Fibroblast of lung (primary cell): Measurements from ENCODE around the gene APOBEC3B. TPM values are rescaled to one million over a fixed set of nuclear protein-coding genes. Genes with fewer than 3 reads are reported as not detected.

Source experiments
- DNase-seq, 2 donors: peaks; one replicate each; pipeline versions ENCODE4 v3.0.0 to v3.0.0-alpha.2; 2010; ENCODE audit warnings: low read depth in 2 of 2
- H2AFZ ChIP-seq: 2 replicates; pipeline ENCODE4 v1.5.1; 2012; ENCODE audit warnings: low read length, control low read depth, inconsistent platforms
- H3K27ac ChIP-seq: 2 replicates; pipeline ENCODE4 v1.5.1; 2011; ENCODE audit warnings: low read length, control low read depth; ENCODE audit not compliant: insufficient read depth
- H3K27me3 ChIP-seq: 2 replicates; pipeline ENCODE4 v1.5.1; 2011; ENCODE audit warnings: mild to moderate bottlenecking, low read length; ENCODE audit not compliant: control insufficient read depth, insufficient read depth
- H3K36me3 ChIP-seq: 2 replicates; pipeline ENCODE4 v1.5.1; 2011; ENCODE audit warnings: low read length; ENCODE audit not compliant: control insufficient read depth, insufficient read depth
- H3K4me1 ChIP-seq: 2 replicates; pipeline ENCODE4 v1.5.1; 2011; ENCODE audit warnings: low read length; ENCODE audit not compliant: control insufficient read depth, insufficient read depth; ENCODE audit errors: extremely low read depth
- H3K4me2 ChIP-seq: 2 replicates; pipeline ENCODE4 v1.5.1; 2011; ENCODE audit warnings: low read length, control low read depth; ENCODE audit not compliant: insufficient read depth; ENCODE audit errors: extremely low read depth
- H3K4me3 ChIP-seq, 4 experiments: fragments of 200-600 bp in 1 of 4; sonication (generic) in 1 of 4; replicated peaks in 1 of 4; 2 replicates each; pipeline ENCODE4 v1.5.1; 2011 to 2016; ENCODE audit warnings: low read length in 4 of 4, low read depth in 3 of 4, mild to moderate bottlenecking in 3 of 4, control low read depth in 2 of 4, inconsistent platforms in 1 of 4, mixed read lengths in 1 of 4; ENCODE audit not compliant: insufficient read depth in 1 of 4; ENCODE audit errors: control extremely low read depth in 1 of 4
- H3K79me2 ChIP-seq: 2 replicates; pipeline ENCODE4 v1.5.1; 2012; ENCODE audit warnings: mild to moderate bottlenecking, low read length, inconsistent platforms; ENCODE audit not compliant: control insufficient read depth, insufficient read depth
- H3K9ac ChIP-seq: 2 replicates; pipeline ENCODE4 v1.5.1; 2011; ENCODE audit warnings: mild to moderate bottlenecking, low read length, control low read depth; ENCODE audit not compliant: insufficient read depth
- H3K9me3 ChIP-seq: 2 replicates; pipeline ENCODE4 v1.5.1; 2012; ENCODE audit warnings: low read depth, low read length; ENCODE audit not compliant: control insufficient read depth, insufficient read depth
- H4K20me1 ChIP-seq: 2 replicates; pipeline ENCODE4 v1.5.1; 2011; ENCODE audit warnings: low read length; ENCODE audit not compliant: control insufficient read depth, insufficient read depth; ENCODE audit errors: extremely low read depth
- EZH2 ChIP-seq: IDR thresholded peaks from 2 replicates; pipeline ENCODE4 v1.5.1; 2012; ENCODE audit warnings: low read length, control low read depth, mild to moderate bottlenecking; ENCODE audit errors: missing control alignments
- polyA plus RNA-seq, 2 donors: library from polyadenylated mRNA; depleted of rRNA in 1 of 2; stranded (reverse) in 1 of 2; unstranded in 1 of 2; fragments of >200 nt; gene quantifications; 2 replicates each; pipeline ENCODE4 v1.2.1, GENCODE V29; 2011 to 2012; ENCODE audit warnings: missing spikeins in 1 of 2
- total RNA-seq: library from RNA; depleted of rRNA; stranded (reverse); fragments of >200 nt; gene quantifications from 2 replicates; pipeline ENCODE4 v1.2.1, GENCODE V29; 2014
- TF ChIP-seq, protein P1 (sequence below), 2 donors: IDR thresholded peaks in 1 of 2; conservative IDR thresholded peaks in 1 of 2; 1 replicate in 1 of 2; 2 replicates in 1 of 2; pipeline ENCODE4 v1.5.1; 2011 to 2012; ENCODE audit warnings: low read length in 2 of 2, control low read depth in 1 of 2, inconsistent platforms in 1 of 2, low read depth in 1 of 2, mild to moderate bottlenecking in 1 of 2

APOBEC3B gene
- total and polyA plus RNA-seq, 2 donors (not counting 1 experiment from before 2014, with no cell fraction given) = 2.3 to 10.3 TPM

- H3K4me3 ChIP-seq = peak overlapping the region; percentile 29 to 54 (median 51)
- TF ChIP-seq EZH2 = no peak
- TF ChIP-seq, protein P1, sequence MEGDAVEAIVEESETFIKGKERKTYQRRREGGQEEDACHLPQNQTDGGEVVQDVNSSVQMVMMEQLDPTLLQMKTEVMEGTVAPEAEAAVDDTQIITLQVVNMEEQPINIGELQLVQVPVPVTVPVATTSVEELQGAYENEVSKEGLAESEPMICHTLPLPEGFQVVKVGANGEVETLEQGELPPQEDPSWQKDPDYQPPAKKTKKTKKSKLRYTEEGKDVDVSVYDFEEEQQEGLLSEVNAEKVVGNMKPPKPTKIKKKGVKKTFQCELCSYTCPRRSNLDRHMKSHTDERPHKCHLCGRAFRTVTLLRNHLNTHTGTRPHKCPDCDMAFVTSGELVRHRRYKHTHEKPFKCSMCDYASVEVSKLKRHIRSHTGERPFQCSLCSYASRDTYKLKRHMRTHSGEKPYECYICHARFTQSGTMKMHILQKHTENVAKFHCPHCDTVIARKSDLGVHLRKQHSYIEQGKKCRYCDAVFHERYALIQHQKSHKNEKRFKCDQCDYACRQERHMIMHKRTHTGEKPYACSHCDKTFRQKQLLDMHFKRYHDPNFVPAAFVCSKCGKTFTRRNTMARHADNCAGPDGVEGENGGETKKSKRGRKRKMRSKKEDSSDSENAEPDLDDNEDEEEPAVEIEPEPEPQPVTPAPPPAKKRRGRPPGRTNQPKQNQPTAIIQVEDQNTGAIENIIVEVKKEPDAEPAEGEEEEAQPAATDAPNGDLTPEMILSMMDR (conservative IDR thresholded peaks at IDR 0.05 in 1 of 2, IDR thresholded peaks at IDR 0.05 in 1 of 2; ENCODE audit: low read depth in 1 of 2, low read length in 2 of 2) = no peak
- H3K36me3 ChIP-seq = peaks cover 2% of the 10 kb centered on the region
- H3K27ac ChIP-seq = peak overlapping the region; percentile 61
- H3K9ac ChIP-seq = peak overlapping the region; percentile 42
- no peak for DNase-seq
- H3K79me2 ChIP-seq = peaks cover under 1% of the 10 kb centered on the region
- peak overlapping the region; percentile 13 for H2AFZ ChIP-seq
- no peaks in the 10 kb centered on the region for H3K27me3 ChIP-seq
- peaks cover 2% of the 10 kb centered on the region for H3K4me1 ChIP-seq
- peak overlapping the region; percentile 85 for H3K4me2 ChIP-seq
- H3K9me3 ChIP-seq = no peaks in the 10 kb centered on the region
- no peaks in the 10 kb centered on the region for H4K20me1 ChIP-seq
Measured at GRCh38 chr22:39021552-39022250, 39.6 kb downstream of the APOBEC3B start.

DNA sequence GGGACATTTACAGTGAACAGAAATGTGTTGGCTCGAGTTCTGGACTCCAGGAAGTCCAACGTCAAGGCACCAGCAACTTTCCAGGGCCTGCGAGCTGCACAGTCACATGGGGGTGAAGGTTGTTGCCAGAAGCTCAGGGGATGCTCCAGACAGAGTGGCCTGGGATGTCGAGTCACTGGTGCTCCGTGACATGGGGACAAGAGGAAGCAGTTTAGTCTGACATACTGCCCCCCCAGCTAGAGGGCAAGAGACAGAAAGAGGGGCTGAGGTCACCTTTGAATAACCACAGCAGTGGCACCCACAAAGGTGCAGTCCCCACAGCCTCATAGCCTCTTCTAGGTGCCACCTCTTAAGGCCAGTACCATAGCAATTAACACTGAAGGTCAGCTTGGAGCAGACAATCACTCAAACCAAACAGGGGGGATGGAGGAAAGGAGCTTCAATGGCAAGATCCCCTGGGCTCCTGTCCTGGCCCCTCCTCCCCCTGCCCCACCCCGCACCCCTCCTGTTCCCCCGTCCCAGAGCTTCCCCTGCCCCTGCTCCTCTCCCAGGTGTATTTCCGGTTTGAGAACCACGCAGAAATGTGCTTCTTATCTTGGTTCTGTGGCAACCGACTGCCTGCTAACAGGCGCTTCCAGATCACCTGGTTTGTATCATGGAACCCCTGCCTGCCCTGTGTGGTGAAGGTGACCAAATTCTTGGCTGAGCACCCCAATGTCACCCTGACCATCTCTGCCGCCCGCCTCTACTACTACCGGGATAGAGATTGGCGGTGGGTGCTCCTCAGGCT, 42.6 kb downstream of the APOBEC3B start:
- Histone ChIP-seq H3K4me2 (no peak overlapping the region), H3K36me3 (no peaks in the 10 kb centered on the region), H2AFZ (no peak overlapping the region), H3K27ac (no peak overlapping the region), H4K20me1 (no peaks in the 10 kb centered on the region), H3K79me2 (no peaks in the 10 kb centered on the region), H3K4me3 (no peak overlapping the region), H3K9me3 (no peaks in the 10 kb centered on the region), H3K27me3 (no peaks in the 10 kb centered on the region), H3K9ac (no peak overlapping the region), H3K4me1 (peaks cover 2% of the 10 kb centered on the region)
- TF ChIP-seq, protein P1 (conservative IDR thresholded peaks at IDR 0.05 in 1 of 2, IDR thresholded peaks at IDR 0.05 in 1 of 2; ENCODE audit: low read depth in 1 of 2, low read length in 2 of 2) = no peak
- TF ChIP-seq EZH2 = no peak
- DNase-seq = no peak

- no peak overlapping the region for H3K27ac ChIP-seq
- no peak for DNase-seq
- no peak overlapping the region for H3K4me3 ChIP-seq
- H3K9me3 ChIP-seq = no peaks in the 10 kb centered on the region
- no peak for TF ChIP-seq EZH2
- TF ChIP-seq, protein P1 (conservative IDR thresholded peaks at IDR 0.05 in 1 of 2, IDR thresholded peaks at IDR 0.05 in 1 of 2; ENCODE audit: low read depth in 1 of 2, low read length in 2 of 2) = no peak
- H3K4me2 ChIP-seq = no peak overlapping the region
- no peaks in the 10 kb centered on the region for H4K20me1 ChIP-seq
- H3K27me3 ChIP-seq = no peaks in the 10 kb centered on the region
- no peak overlapping the region for H3K9ac ChIP-seq
- H2AFZ ChIP-seq = no peak overlapping the region
- no peaks in the 10 kb centered on the region for H3K79me2 ChIP-seq
- peaks cover 2% of the 10 kb centered on the region for H3K4me1 ChIP-seq
- H3K36me3 ChIP-seq = no peaks in the 10 kb centered on the region
Measured at GRCh38 chr22:39026509-39027150, 44.5 kb downstream of the APOBEC3B start.
